GM18505 (cell line): Measurements from ENCODE around the gene SASH1.

Source experiments
- ATAC-seq: cut with Tn5 transposase; IDR thresholded peaks from one replicate; pipeline ENCODE4 v1.9.1; 2021; ENCODE audit not compliant: unreplicated experiment
- POLR2A ChIP-seq: IDR thresholded peaks from 4 replicates; pipeline ENCODE4 v1.6.1; 2011; ENCODE audit warnings: borderline replicate concordance; ENCODE audit not compliant: insufficient read depth, insufficient read length; ENCODE audit errors: extremely low read depth

SASH1 gene

GRCh38 chr6:148460876-148461646 is 118.4 kb downstream of the SASH1 start:
- no peak for TF ChIP-seq POLR2A
- no peak for ATAC-seq

GRCh38 chr6:148461986-148462577 is 119.4 kb downstream of the SASH1 start:
- TF ChIP-seq POLR2A = no peak
- no peak for ATAC-seq

GRCh38 chr6:148463671-148464070 is 121.0 kb downstream of the SASH1 start:
- no peak for ATAC-seq
- no peak for TF ChIP-seq POLR2A

GRCh38 chr6:148464319-148465010 is 121.8 kb downstream of the SASH1 start:
- ATAC-seq = no peak
- TF ChIP-seq POLR2A = no peak

- TF ChIP-seq POLR2A = no peak
- ATAC-seq = no peak
Measured at GRCh38 chr6:148465011-148465335, 122.3 kb downstream of the SASH1 start.

- no peak for TF ChIP-seq POLR2A
- no peak for ATAC-seq
Measured at GRCh38 chr6:148465670-148466069, 123.0 kb downstream of the SASH1 start.

GRCh38 chr6:148466158-148466557 is 123.5 kb downstream of the SASH1 start:
- no peak for TF ChIP-seq POLR2A

GRCh38 chr6:148467926-148468325 is 125.3 kb downstream of the SASH1 start:
- ATAC-seq = no peak
- no peak for TF ChIP-seq POLR2A

More at GRCh38 chr6:148466158-148466557, 123.5 kb downstream of the SASH1 start:
- ATAC-seq = no peak

- ATAC-seq = no peak
- TF ChIP-seq POLR2A = no peak
Measured at GRCh38 chr6:148470156-148470555, 127.5 kb downstream of the SASH1 start.

- TF ChIP-seq POLR2A = no peak
Measured at GRCh38 chr6:148470606-148471465, 128.2 kb downstream of the SASH1 start.

GRCh38 chr6:148471624-148472159 is 129.1 kb downstream of the SASH1 start:
- no peak for ATAC-seq
- TF ChIP-seq POLR2A = no peak

More at GRCh38 chr6:148470606-148471465, 128.2 kb downstream of the SASH1 start:
- ATAC-seq = no peak

GRCh38 chr6:148472171-148473105 is 129.8 kb downstream of the SASH1 start:
- no peak for TF ChIP-seq POLR2A
- no peak for ATAC-seq

- no peak for TF ChIP-seq POLR2A
- no peak for ATAC-seq
Measured at GRCh38 chr6:148479497-148479896, 136.9 kb downstream of the SASH1 start.

GRCh38 chr6:148487461-148487860 is 144.8 kb downstream of the SASH1 start:
- no peak for ATAC-seq
- no peak for TF ChIP-seq POLR2A
